Ascending aorta (tissue), 2 donors: ENCODE data around the gene TP53. TPM values are rescaled to one million over a fixed set of nuclear protein-coding genes. Genes with fewer than 3 reads are reported as not detected.

Experiments used
- DNase-seq, 2 donors: peaks; one replicate each; pipeline ENCODE4 v3.0.0-alpha.2; 2019; ENCODE audit warnings: low spot score in 2 of 2
- H3K27ac ChIP-seq, 2 donors: fragments of 200-600 bp; sonication (generic); one replicate each; pipeline ENCODE4 v1.5.1; 2016 to 2017; ENCODE audit warnings: mild to moderate bottlenecking in 1 of 2
- H3K27me3 ChIP-seq: fragments of 200-600 bp; sonication (generic); one replicate; pipeline ENCODE4 v1.5.1; 2017
- H3K36me3 ChIP-seq, 2 donors: fragments of 200-600 bp; sonication (generic); one replicate each; pipeline ENCODE4 v1.5.1; 2016
- H3K4me1 ChIP-seq, 2 donors: fragments of 200-600 bp; sonication (generic); one replicate each; pipeline ENCODE4 v1.5.1; 2016 to 2017; ENCODE audit warnings: mild to moderate bottlenecking in 1 of 2
- H3K4me3 ChIP-seq, 2 donors: fragments of 200-600 bp; sonication (generic); one replicate each; pipeline ENCODE4 v1.5.1; 2016 to 2017; ENCODE audit warnings: mild to moderate bottlenecking in 1 of 2
- H3K9me3 ChIP-seq, 2 donors: fragments of 200-600 bp; sonication (generic); one replicate each; pipeline ENCODE4 v1.5.1; 2016
- intact Hi-C: fragments of 100-400 bp; cut with DNase I; formaldehyde crosslinking; loops from one replicate; pipeline ENCODE4 v1.15.1; 2023
- total RNA-seq: library from RNA; depleted of rRNA; stranded (reverse); fragments of >200 nt; gene quantifications from one replicate; pipeline ENCODE4 v1.1.0, GENCODE V29; 2016
- TF ChIP-seq, protein P1 (sequence below), 3 experiments: fragments of 200-600 bp in 2 of 3; fragments of 450-650 bp in 1 of 3; sonication (generic) in 2 of 3; IDR thresholded peaks; one replicate each; pipeline ENCODE4 v1.5.1; 2016 to 2019; ENCODE audit warnings: antibody characterized with exemption in 3 of 3, mild to moderate bottlenecking in 1 of 3, moderate library complexity in 1 of 3

Gene TP53
- total RNA-seq, 1 donor from 2014 or later: 48.0 TPM

DNA sequence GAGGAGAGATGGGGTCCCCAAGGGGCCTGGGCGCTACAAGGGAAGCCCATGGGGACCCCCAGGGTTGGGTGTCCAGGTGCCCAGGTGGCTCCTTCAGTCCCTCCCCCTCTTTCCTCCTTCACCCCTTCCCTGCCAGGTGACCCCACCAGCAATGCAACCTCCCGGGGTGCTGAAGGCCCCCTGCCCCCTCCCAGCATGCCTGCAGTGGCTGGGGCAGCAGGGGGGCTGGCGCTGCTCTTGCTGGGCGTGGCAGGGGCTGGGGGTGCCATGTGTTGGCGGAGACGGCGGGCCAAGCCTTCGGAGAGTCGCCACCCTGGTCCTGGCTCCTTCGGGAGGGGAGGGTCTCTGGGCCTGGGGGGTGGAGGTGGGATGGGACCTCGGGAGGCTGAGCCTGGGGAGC lies 21.7 kb upstream of the TP53 start:
- peaks cover 5% of the 10 kb centered on the region for H3K27me3 ChIP-seq
- H3K4me3 ChIP-seq: no peak overlapping the region
- H3K9me3 ChIP-seq: no peaks in the 10 kb centered on the region
- intact Hi-C loops: no loop called here
- TF ChIP-seq, protein P1, sequence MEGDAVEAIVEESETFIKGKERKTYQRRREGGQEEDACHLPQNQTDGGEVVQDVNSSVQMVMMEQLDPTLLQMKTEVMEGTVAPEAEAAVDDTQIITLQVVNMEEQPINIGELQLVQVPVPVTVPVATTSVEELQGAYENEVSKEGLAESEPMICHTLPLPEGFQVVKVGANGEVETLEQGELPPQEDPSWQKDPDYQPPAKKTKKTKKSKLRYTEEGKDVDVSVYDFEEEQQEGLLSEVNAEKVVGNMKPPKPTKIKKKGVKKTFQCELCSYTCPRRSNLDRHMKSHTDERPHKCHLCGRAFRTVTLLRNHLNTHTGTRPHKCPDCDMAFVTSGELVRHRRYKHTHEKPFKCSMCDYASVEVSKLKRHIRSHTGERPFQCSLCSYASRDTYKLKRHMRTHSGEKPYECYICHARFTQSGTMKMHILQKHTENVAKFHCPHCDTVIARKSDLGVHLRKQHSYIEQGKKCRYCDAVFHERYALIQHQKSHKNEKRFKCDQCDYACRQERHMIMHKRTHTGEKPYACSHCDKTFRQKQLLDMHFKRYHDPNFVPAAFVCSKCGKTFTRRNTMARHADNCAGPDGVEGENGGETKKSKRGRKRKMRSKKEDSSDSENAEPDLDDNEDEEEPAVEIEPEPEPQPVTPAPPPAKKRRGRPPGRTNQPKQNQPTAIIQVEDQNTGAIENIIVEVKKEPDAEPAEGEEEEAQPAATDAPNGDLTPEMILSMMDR (IDR thresholded peaks at IDR 0.05): no peak
- H3K27ac ChIP-seq: no peak overlapping the region
- H3K4me1 ChIP-seq: peaks cover 6 to 11% of the 10 kb centered on the region in 2 donors
- no peak for DNase-seq
- H3K36me3 ChIP-seq: no peaks in the 10 kb centered on the region

DNA sequence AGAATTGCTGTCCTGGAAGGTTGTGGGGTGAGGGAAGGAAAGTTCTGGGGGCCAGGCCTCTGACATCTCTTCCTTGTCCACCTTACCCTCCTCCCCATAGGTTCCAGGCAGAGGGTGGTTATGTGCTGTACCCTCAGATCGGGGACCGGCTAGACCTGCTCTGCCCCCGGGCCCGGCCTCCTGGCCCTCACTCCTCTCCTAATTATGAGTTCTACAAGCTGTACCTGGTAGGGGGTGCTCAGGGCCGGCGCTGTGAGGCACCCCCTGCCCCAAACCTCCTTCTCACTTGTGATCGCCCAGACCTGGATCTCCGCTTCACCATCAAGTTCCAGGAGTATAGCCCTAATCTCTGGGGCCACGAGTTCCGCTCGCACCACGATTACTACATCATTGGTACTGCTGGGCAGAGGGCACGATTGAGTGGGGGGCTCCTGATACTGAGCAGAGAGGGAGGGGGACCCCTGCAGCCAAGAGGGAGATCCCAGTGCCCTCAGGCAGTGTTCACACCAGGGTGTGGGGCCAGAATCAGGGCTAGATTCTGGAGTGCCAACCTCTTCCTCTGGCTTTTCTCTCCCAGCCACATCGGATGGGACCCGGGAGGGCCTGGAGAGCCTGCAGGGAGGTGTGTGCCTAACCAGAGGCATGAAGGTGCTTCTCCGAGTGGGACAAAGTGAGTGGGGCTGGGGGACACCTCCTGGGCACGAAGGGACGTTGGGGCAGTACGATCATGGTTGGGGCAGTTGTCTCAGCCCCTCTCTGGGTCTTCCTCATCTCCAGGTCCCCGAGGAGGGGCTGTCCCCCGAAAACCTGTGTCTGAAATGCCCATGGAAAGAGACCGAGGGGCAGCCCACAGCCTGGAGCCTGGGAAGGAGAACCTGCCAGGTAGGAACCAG lies 20.8 kb upstream of the TP53 start:
- Histone ChIP-seq H3K9me3 (no peaks in the 10 kb centered on the region), H3K4me3 (no peak overlapping the region), H3K27me3 (peaks cover 5% of the 10 kb centered on the region), H3K4me1 (peaks cover 6 to 11% of the 10 kb centered on the region in 2 donors), H3K36me3 (peaks cover 0 to under 1% of the 10 kb centered on the region in 2 donors), H3K27ac (no peak overlapping the region)
- intact Hi-C loops: no loop called here
- no peak for DNase-seq
- TF ChIP-seq, protein P1 (IDR thresholded peaks at IDR 0.05): no peak

DNA sequence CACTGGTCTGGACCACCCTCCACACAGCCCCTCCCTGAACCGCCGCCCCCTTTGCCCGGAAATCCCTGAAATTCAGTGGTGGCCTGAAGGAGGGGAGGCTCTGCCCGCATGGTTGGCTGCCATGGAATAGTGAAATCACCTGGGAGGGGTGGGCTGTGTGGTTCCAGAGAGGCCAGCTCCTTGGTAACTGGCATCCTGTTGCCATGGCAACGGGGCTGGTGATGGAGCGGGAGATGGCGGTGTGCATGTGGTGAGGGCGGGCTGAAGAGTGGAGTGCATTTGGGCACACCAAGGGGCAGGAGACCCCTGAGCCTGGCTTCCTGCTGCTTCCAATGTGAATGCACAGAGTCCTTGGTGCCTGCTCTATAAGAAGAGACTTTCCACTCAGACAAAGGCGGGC lies 20.2 kb upstream of the TP53 start:
- H3K27ac ChIP-seq: no peak overlapping the region
- no peaks in the 10 kb centered on the region for H3K9me3 ChIP-seq
- H3K36me3 ChIP-seq: peaks cover 0 to 7% of the 10 kb centered on the region in 2 donors
- no peak overlapping the region for H3K4me3 ChIP-seq
- H3K27me3 ChIP-seq: peaks cover 5% of the 10 kb centered on the region
- intact Hi-C loops: no loop called here
- H3K4me1 ChIP-seq: peaks cover 6 to 11% of the 10 kb centered on the region in 2 donors
- TF ChIP-seq, protein P1 (IDR thresholded peaks at IDR 0.05): no peak
- no peak for DNase-seq

DNA sequence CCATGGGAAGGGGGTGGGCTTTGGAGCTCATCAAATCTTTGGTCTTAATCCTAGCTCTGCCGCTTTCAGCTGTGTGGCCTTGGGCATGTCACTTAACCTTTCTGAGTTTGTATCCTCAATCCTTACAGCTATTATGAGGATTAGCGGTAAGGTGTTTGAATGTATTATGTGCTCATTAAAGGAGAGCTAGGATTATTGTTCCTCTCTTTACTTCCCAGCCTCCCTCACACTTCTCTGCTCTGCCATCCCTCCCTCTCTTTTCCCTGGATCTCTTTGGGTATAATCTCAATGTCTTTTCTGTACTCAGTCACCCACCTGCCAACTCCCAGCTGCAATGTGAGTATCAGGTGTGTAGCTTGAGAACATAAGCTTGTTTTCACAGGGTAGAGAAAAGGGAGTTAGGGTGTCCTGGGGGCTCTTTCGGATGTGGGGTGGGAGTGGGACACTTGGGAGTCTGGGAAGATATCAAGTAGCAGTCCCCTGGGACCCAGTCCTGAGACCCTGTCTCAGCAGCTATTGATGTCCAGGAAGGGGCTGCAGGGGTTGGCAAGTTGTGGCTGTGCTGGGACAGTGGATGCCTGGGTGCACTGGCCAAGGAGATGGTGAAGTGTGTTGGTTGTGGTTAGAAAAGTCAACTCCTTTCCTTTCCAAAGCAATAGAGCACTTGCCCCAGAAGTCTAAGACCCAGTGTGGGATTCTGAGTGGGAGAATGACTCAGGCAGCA lies 19.5 kb upstream of the TP53 start:
- Histone ChIP-seq H3K36me3 (peaks cover 1 to 14% of the 10 kb centered on the region in 2 donors), H3K27me3 (peaks cover 5% of the 10 kb centered on the region), H3K4me1 (peaks cover 6 to 11% of the 10 kb centered on the region in 2 donors), H3K4me3 (no peak overlapping the region), H3K27ac (no peak overlapping the region), H3K9me3 (no peaks in the 10 kb centered on the region)
- no peak for DNase-seq
- TF ChIP-seq, protein P1 (IDR thresholded peaks at IDR 0.05): no peak
- intact Hi-C loops: no loop called here

DNA sequence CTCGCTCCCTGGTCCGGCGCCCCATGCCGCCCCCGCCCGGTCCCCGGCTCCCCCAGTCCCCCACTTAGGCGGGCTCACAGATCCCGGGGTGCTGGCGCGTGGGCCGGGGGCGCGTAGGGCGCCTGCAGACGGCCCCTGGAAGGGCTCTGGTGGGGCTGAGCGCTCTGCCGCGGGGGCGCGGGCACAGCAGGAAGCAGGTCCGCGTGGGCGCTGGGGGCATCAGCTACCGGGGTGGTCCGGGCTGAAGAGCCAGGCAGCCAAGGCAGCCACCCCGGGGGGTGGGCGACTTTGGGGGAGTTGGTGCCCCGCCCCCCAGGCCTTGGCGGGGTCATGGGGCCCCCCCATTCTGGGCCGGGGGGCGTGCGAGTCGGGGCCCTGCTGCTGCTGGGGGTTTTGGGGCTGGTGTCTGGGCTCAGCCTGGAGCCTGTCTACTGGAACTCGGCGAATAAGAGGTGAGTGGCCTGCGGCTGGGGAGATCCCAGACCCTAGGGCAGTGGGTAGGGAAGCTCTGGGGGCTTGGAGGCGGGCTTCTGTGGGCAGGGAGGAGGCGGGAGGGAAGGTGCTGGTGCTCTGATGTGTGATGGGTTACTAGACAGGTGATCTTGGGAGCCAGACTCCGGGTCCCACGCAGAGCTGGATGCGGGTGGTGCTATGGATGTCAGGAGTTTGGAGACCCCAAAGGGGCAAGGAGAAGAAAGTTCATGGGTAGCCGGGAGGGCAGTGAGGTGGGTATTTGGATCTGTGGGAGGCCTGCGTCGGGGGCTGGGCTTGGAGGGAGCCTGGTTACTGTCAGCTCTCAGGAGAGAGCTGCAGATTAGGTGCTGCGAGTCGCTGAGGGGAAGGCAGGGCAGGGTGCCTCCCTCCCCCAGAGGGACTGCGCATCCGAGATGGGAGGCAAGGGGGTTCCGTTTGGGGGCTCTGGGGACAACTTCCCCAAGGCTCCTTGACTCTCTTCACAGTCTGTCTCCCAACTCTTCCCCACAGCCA lies 18.3 kb upstream of the TP53 start:
- Histone ChIP-seq H3K27ac (no peak overlapping the region), H3K36me3 (peaks cover 9 to 24% of the 10 kb centered on the region in 2 donors), H3K27me3 (peaks cover 5% of the 10 kb centered on the region), H3K9me3 (no peaks in the 10 kb centered on the region), H3K4me1 (peaks cover 6 to 11% of the 10 kb centered on the region in 2 donors), H3K4me3 (peak overlapping the region; percentile 41 to 43)
- intact Hi-C loops: no loop called here
- DNase-seq: no peak
- TF ChIP-seq, protein P1 (IDR thresholded peaks at IDR 0.05): no peak
